GM18867 (cell line): ENCODE data around the gene TCF20.

Experiments used
- ATAC-seq: cut with Tn5 transposase; IDR thresholded peaks from one replicate; pipeline ENCODE4 v1.9.1; 2021; ENCODE audit warnings: mild to moderate bottlenecking, moderate library complexity; ENCODE audit not compliant: unreplicated experiment

TCF20 gene

DNA sequence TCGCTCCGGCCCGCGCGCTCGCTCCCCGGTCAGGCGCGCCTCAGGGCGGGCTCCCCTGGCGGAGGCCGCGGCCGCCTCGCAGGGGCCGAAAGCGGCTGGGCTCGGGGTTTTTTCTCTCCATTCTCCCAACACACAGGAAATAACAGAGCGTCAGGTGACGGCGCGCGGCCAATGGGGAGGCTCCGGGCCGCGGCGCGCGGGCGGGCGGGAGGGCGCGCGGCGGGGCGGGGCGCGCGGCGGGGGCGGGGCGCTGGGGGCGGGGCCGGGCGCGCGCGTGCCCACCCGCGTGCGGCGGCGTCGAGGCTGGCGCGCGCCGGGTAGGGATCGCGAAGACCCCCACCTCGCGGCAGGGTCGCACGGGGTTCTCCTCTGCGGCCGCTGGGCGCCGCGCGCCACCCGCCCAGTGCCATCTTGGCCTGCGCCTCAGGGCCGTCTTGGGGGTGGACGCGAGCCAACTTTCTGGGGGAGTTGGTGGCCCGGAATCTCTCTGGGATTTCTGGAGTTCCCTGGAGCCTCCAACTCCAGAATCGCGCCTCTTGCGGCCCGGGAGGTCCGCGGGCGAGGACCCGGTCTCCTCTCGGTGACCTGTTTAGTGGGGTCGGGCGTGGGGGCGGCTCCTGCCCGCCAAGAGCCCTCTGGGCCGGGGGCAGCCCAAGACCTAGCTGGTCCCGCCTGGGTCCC, at the start of gene TCF20:
TSS of gene TCF20 (minus strand) at position 144 of the 681 bp plus-strand sequence. CDS start 55,348 bp downstream, outside the sequence.
- ATAC-seq, result peak; percentile 65

DNA sequence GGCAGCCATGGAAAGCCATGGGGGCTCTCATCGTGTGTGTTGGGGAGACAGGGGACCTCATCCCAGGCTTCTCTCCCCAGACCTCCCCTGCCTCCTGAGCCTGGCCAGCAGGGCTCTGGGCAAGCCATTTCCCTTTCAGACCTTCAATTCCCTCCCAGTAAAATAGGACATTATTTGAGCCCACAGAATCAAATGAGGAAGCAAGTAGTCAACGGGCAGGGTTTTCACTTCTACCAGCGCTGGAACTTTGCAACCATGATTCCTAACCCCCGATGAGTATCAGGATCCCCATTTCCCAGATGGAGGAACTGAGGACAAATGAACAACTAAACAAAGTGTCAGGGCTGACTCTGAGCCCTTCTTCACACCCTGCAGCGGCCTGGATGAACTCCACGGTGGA, 48.9 kb upstream of the TCF20 start:
- no peak for ATAC-seq

DNA sequence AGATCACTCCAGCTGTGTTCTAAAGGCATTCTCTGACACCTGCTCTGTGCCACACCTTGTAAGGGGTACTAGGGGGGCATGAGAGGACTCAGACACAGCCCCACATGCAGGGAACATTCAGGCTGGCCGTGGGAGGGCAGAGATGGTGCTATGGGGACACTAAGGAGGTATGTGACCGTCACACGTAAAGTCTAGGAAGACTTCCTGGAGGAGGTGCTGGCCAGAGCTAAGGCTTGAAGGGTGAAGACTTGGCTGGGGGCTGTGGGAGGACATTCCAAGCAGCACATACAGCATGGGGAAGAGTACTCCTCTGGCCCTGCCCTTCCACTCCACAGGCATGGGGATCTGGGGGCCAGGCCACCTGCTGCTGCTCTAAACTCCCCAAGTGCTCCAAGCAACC, 48.5 kb upstream of the TCF20 start:
- ATAC-seq, result no peak

DNA sequence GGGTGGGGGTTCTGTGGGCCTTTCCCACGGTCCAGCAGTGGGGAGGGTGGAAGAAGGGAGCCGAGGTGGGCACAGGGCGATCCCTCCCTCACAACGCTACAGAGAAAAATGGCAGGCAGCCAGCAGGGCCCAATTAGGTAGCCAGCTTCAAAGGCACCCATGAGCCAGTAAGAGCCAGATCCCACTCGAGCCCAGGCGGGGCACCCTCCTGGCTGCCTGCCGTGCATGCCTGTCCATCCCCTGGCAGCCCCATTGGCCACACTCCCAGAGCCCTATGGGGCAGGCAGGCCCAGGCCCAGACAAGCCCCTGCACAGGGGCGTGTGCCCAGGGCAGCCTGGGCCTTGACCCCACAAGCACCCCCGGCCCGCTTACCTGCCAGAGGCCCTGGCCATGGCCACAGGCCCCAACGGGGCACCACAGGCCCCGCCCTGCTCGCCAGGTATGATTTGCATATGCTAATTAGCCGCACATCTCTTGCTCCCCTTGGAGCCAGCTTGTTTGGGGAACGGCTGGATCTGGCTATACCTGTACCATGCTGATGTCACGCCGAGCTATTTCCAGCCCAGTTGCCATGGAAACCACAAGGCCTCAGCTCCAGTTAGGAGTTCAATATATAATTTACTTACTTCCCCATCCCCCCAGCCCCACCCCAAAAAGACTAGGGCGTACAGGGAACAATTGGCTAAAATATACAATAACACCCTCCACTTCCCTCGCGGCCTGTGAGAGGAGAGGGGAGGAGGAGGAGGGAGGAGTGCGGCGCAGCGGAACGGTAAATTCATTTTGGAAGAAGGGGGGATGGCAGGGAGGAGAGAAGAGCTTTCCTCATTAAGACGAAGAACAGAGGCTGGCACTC, 47.5 kb upstream of the TCF20 start:
- ATAC-seq, result no peak

DNA sequence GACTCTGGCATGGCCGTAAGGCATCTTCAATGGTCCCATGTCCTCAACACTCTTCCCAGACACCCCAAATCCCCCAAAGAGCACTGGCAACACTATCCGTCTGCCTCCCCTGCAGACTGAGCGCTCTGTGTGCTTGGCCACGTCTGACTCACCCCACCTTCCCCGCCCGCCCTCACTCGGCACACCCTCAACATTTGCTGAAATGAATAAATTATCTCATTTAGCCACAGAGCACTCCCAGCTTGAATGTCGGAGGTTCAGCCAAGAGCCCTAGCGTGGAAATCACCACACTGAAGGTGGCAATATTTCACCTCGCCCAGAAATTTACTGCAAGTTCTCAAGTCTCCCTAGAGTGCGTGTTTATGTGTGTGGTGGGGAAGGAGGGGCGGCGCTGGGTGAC, 46.6 kb upstream of the TCF20 start:
- ATAC-seq, result peak; percentile 68

DNA sequence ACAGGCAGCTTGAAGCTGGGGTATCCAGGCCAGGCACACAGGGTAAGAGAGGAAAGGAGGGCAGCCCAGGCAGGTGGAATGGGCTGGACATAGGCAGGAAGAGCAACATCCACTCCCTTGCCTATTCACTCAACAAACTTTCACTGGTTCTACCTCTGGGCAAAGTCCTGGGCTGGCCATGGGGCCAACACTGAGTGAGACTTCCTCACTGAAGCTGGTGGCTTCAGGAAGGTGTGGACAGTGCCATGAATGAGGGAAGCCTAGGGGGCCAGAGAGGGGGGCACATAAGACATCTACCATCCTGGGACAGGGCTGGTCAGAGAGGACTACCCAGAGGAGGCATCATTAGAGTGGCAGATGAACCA, 44.9 kb upstream of the TCF20 start:
- no peak for ATAC-seq

DNA sequence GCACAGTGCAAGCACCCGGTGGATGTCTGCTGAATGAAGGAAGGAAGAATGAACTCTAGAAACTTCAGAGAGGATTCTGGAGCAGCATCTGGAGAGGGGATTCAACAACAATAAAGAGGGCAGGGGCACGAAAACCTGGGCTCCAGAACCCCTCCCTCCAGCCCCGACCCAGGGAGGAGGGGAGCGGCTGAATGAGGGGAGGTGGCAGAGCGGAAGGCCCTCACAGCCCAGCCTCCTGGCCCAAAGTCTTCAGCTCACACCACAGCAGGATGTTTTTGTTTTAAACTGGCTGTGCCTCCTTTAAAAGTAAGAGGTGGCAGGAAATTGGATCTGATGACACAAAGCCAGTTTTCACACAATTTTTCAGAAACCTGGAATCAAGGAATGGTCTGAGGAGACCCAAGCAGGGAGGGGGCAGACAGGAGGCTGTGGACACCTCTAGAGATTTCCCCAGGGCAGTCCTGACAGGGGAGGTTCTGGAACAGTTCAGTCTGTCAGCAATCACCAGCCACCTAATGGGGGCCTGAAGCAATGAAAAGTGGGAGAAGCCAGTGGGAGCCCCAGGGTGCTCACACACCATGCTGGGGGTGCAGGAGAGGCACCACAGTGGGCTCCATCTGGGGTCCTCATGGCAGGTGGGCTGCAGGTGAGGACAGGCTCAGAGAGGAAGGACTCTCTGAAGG, 44.4 kb upstream of the TCF20 start:
- ATAC-seq, result no peak

DNA sequence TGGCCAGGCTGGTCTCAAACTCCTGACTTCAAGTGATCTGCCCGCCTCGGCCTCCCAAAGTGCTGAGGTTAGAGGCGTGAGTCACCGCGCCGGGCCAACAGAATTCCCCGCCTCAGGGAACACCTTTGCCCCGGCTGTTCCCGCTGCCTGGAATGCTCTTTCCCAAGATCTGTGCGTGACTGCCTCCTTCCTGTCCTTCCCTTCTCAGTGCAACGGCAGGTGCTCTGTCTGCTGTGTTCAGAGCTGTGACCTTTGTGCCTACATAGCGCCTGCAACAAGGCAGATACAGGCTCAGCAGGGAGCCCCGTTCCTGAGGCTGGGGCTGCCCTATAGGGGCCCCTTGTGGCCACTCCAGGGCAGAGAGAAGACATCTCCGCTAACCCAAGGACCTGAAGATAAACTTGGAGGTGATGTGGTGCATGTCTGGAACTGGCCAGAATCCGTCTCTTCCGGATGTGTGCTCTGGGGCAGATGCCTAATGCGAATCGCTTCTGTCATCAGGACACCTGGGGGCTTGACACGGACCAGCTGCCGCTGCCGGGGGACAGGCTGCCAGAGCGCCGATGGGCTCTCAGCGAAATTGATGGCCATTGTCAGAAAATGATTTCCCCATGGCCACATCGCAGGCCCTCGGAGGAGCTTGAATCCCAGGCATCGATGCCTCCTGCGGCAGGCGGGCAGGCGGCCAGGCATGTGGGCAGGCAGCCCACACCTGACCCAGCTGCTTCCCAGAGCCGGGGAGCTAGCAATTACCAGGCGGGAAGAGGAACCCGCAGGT, 43.5 kb upstream of the TCF20 start:
- no peak for ATAC-seq

DNA sequence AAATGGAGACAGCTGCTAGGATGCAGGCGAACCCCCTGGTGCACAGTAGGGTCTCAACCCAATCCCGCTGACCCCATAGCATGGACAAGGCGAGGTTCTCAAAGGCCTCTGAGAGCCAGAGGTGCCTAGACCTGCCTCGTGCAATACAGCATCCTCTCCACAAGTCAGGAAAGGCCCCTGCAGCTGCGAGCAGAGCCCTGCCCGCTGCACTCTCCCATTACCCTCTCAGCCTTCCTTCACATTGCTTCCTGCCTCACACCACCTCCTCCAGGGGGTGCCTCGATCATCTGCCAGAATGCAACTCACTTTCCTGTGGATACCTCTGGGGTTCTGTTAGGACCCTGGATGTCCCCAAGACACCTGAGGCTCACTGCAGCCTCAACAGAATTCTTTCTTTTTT, 42.8 kb upstream of the TCF20 start:
- ATAC-seq, result no peak

DNA sequence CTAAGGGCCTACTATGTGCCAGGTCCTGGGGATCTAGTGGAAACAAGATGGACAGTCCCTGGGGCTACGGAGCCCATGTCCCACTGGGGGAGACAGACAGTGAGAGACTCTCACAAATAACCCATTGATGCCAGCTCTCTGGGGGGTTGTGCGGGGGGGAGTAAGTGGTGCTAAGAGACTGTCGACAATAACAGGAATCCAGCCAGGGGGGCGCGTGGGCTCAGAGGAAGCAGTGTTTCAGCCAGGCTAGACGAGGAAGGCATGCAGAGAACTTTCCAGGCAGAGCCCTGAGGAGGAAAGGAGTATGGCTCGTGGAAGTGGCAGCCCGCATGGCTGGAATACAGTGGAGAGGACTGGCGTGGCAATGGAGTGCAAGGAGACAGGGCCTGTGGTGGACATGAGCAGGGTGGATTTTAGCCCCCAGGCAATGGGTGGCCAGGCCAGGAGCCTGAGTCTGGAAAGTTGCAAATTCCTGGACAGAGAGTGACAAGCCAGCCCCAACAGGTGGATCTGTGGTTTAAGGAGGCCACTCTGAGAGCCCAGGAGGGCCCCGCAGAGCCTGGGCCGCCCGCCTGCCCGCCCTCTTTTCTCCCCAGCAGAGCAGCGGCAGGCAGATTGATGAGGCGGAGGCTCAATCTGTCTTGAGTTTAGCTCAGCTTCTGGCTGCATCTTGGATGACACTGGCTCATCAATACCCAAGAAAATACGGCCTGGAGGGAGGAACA, 40.0 kb upstream of the TCF20 start:
- ATAC-seq, result no peak

DNA sequence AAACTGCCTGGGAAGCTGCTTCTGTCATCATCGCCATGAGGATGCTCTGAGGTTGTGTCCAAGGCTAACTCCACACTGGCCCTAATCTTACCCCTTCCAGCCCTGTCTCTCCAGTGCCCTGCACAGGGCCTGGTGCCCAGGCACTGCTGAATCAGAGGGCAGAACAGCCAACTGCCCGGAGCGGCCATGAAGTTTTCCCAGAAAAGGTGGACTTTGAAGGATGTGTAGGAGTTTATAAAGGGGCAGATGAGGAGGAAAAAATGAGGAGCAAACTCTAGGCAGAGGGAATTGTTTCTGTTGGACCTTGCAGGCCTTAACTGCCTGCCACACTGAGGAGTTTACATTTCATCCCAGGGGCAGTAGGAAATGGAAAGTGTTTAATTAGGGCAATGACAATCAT, 39.4 kb upstream of the TCF20 start:
- no peak for ATAC-seq

DNA sequence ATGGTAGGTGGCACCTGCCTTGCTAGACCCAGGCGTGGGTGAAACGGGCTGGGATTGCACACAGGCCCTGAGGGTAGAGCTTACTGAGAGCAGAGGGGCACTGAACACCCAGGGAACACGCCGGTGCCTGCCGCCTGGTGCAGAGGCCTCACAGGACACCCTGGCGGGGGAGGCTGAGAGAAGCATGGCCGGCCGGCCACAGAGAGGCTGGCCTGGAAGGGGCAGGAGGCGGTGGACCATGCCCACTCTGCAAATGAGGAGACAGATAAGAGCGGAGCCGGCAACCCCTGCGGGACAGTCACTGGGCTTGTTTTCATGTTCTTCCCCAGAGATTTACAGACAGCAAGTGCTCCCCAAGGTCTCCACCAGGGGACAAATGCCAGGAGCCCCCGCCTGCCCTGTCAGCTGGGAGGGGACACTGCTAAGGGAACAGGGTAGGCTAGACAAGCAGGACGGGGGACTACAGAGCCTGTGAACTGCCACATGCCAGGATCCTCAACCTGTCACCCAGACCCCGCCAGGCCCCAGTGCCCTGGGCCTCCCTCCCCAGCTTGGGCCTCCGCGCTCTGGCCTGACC, 38.5 kb upstream of the TCF20 start:
- no peak for ATAC-seq

DNA sequence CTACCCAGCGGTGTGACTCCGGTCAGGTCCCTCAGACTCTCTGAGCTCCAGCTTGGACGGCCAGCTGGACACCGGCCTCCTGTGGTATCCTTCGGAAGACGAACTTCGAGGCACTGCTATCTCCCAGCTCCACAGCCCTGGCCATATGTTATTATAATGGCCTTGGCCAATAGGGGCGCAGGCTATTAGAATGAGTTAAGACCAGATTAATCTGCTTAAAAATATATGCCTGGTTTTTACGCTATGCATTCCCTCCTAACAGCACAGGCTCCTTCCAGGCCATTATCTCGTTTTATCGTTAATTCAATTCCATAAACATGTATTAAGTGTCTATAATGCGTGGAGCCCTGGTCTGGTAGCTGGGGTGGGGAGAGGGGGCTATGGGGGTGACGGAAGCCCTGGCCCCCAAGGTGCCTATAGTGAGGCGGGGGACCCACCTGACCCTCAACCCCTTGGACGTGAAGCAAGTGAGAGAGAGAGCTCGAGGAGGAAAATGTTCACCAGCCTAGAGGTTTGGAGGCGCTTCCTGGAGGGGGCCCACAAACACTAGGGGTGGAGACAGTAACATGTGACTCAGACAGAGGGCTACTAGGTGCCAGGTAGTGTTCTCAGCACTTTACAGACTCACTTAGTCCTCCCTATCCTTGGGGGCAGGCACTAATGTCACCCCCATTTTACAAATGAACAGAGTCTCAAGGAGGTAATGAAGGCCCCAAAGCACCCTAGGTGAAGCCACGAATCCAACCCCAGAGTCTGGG, 37.5 kb upstream of the TCF20 start:
- no peak for ATAC-seq

DNA sequence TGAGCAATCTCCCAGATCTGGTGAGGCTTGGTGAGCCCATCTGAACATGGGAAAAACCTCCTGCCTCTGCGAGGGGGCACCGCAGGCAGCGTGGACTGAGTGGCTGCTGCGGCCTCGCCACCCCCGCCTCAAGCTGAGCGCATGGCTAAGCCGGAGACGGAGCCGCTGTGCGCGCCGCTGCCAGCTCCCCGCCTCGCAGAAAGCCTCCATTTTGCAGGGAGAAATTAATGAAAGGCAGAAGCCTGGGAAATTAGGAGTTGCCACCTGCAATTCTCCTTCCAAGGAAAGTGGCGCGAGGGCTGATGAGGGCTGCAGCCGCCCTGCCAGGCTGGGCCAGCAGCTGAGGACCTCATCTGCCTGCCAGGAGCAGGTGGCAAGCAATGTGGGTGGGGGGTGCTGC, 35.6 kb upstream of the TCF20 start:
- no peak for ATAC-seq

DNA sequence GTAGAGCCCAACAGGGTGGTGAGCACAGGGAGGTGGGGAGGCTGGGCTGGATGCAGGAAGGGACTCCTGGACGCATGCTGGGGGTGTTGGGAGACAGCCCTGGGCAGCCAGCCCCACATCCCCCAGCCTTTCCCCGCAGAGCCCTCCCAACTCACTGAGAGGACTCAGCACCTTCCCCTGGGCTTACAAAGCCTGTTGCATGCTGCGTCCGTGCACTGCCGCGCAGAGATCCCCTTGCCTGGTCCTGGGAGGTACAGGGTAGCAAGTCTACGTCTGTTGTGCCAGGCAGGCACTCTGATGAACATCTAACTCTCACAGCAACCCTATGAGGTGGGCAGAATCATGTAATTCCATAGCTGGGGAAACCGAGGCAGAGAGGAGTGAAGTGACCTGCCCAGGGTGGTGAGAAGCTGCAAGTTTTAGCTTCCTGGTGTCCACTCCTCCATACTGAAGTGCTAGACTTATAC, 33.9 kb upstream of the TCF20 start:
- no peak for ATAC-seq

DNA sequence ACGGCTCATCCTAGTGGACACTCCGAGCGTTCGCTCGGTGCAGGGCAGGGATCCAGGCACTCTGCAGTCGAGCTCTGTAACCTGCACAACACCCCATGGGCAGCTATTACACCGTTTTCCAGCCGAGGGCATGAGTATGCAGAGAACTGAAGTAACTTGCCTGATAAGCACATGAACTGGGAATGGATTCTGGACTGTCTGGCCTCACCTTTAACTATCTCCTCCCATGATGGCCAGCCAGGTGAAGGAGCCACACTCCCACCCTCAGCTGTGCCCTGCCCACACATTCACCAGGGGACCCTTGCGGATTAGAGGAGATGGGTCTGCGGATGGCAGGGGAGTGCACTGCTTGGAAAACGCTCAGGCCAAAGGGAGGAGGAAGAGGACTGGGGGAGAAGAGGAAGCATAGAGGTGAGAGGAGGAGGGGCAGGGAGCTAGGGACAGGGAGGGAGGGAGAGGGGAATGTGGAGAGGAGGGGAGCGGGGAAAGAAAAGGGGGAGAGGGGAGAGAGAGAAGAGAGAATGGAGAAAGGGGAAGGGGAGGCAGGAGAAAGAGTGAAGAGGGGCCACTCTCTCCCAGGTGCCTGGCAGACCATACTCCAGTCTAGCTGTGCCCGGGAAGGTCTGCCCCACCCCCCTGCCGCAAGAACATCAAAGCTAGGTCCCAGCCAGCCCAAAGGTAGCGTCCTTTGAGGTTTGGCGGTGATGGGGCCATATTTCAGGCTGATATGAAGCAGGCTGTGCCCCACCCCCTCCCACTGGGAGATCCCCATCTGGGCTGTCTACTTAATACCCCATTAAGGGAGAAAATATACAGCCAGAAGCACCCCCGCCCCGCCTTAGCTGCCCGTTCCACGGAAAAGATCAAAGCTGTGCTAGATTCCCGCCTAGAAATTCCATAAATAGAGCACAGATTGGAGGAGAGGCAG, 33.2 kb upstream of the TCF20 start:
- ATAC-seq, result no peak

DNA sequence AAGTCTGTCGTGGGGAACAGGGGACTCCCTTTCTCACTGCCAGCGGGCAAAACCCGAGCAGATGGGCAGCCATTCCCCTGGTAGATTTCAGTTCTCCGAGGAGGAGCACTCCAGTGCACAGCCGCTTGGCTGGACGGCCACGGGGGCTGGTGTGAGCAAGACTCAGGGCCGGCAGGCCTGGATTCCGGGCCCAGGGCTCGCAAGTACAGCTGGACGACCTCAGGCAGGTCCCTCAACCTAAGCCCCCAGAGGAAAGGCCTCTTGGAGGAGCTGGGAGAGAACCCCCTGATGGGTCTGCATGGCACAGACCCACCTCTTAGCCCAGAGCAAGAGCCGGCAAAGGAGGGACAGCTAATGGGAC, 31.3 kb upstream of the TCF20 start:
- ATAC-seq, result no peak

DNA sequence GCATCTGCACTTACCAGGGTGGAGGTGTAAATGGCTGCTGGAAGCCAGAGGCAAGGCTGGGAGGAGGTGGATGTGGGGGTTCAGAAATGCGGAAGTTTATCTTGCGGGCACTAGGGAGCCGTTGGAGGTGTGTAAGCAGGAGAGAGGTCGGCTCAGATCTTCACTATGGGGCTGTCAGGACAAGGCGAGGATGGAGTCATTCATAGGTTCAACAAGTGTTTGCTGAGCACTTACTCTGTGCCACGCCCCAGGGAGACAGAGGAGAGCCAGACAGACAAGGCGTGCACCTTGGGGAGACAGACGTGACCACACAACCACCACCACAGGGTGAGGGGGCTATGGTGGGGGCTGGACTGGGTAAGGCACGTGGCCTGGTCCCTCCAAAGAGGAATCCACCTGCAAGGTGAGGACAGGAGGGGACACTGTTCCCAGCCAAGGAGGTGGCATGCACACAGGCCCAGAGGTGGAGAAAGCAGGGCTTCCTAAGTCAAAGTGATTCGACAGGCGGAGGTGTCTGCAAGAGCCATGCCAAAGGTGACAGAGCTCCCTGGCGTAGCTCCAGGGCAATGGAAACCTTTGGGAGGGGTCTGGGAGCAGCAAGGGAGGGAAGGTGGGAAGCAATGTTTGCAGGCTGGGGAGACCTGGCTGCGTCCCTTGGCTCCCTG, 30.8 kb upstream of the TCF20 start:
- ATAC-seq, result no peak
